ENCODE data around the gene SNAPC3. TPM values are rescaled to one million over a fixed set of nuclear protein-coding genes. Genes with fewer than 3 reads are reported as not detected.
"Not testable (repeated sequence)": the region's sequence is repeated elsewhere in the genome, so short reads cannot be mapped to it uniquely, and the experiment has no call there.

SNAPC3 gene
- total and polyA plus RNA-seq, 2 donors (not counting 3 experiments of a cell fraction or from before 2014, with no cell fraction given), result 15.2 to 32.6 TPM

DNA sequence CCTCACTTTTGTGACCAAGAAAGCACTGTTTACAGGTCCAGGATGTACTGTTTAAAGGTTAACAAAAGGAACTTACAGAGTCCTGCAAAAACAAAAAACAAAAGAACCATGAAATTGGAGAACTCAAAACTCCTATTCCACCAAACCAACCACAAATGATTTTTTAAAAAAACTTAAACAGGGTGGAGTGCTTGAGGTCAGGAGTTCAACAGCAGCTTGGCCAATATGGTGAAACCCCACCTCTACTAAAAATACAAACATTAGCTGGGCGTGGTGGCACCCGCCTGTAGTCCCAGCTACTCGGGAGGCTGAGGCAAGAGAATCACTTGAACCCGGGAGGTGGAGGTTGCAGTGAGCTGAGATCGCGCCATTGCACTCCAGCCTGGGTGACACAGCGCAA is 5.0 kb downstream of the SNAPC3 start:
- BruUV-seq (replicated peaks); H3K4me3 ChIP-seq (replicated peaks in 1 of 3; ENCODE audit: insufficient read depth in 1 of 3, low read depth in 1 of 3, low read length in 3 of 3); DNase-seq (ENCODE audit: low read depth, low spot score); dilution Hi-C loops (cut with MboI; ENCODE audit: extremely low pct_ligation_motif_present, low sequenced_read_pairs); CTCF ChIA-PET; H3K9me3 ChIP-seq (replicated peaks; ENCODE audit: control insufficient read depth, insufficient read depth, low read length); H3K9ac ChIP-seq (replicated peaks; ENCODE audit: extremely low read depth, insufficient read depth, low read length); H3K27ac ChIP-seq (ENCODE audit: insufficient read depth, low read depth, low read length); FAIRE-seq; H2AFZ ChIP-seq (ENCODE audit: low read depth, low read length); H4K20me1 ChIP-seq (replicated peaks; ENCODE audit: control insufficient read depth, extremely low read depth, insufficient read depth, low read length); H3K9me1 ChIP-seq (replicated peaks; ENCODE audit: control insufficient read depth, extremely low read depth, insufficient read depth, low read length); H3K4me2 ChIP-seq (ENCODE audit: insufficient read depth, low read length); H3K27me3 ChIP-seq (ENCODE audit: control insufficient read depth in 2 of 2, insufficient read depth in 2 of 2, low read length in 2 of 2); H3K36me3 ChIP-seq (ENCODE audit: control insufficient read depth in 2 of 2, extremely low read depth in 1 of 2, insufficient read depth in 2 of 2, low read length in 2 of 2); intact Hi-C loops (cut with micrococcal nuclease); H3K4me1 ChIP-seq (ENCODE audit: control insufficient read depth, extremely low read depth, insufficient read depth, low read length): not testable (repeated sequence)
- peaks cover 93% of the 10 kb centered on the region for H3K79me2 ChIP-seq (ENCODE audit: control insufficient read depth, insufficient read depth, low read length)
- POLR2A ChIA-PET, result interaction anchor here (0.7 kb wide), 1 partner anchor 22 kb away, joined by 5 read pairs; no protein-coding TSS in a partner anchor

DNA sequence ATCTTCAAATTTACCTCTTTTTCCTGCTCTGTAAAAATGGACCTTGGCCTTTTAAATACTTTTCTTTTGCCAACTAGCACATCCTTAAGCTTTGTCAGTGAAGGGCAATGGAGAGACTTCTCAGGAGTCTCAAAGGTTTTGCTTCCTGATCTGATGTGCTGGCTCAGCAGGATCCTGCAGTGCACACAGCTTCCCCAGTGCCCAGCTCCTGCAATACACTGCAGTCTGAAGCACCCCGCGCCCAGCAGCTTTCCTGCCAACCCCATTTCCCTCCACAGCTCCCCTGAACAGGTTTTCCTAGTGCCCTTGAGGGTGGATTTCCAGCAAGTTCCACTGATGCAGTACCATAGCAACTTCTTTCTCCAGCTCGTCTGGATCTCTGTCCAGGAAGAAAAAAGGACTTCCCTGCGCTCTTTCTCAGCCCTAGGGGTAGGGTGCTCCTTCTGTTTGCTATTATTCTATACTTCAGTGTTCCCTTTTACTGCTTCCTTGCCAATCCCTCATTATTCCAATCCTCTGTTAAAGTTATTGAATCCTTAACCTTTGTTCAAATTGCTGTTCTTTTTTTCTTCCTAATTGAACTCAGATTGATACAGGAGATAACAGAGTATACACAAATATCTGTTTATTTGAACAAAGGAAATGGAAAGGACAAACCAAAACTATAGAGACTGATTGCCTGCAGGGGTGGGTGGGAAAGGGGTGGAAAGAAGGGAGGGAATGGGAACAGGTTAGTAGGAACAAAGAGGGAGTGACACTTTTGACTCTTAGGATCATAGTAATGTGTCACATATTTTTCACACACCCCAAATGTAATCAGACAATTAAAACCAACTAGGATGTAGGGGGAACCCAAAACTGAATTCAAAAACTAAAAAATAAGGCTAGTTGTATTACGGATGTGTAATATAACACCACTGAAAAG is 8.5 kb downstream of the SNAPC3 start:
- Histone ChIP-seq H3K9ac (replicated peaks; ENCODE audit: extremely low read depth, insufficient read depth, low read length) (no peak overlapping the region), H3K79me2 (ENCODE audit: control insufficient read depth, insufficient read depth, low read length) (peaks cover 89% of the 10 kb centered on the region), H3K27ac (ENCODE audit: insufficient read depth, low read depth, low read length) (no peak overlapping the region), H4K20me1 (replicated peaks; ENCODE audit: control insufficient read depth, extremely low read depth, insufficient read depth, low read length) (peaks cover 5% of the 10 kb centered on the region), H3K4me1 (ENCODE audit: control insufficient read depth, extremely low read depth, insufficient read depth, low read length) (peaks cover 3% of the 10 kb centered on the region), H3K4me2 (ENCODE audit: insufficient read depth, low read length) (no peak overlapping the region), H3K9me3 (replicated peaks; ENCODE audit: control insufficient read depth, insufficient read depth, low read length) (no peaks in the 10 kb centered on the region), H3K9me1 (replicated peaks; ENCODE audit: control insufficient read depth, extremely low read depth, insufficient read depth, low read length) (no peaks in the 10 kb centered on the region), H3K4me3 (replicated peaks in 1 of 3; ENCODE audit: insufficient read depth in 1 of 3, low read depth in 1 of 3, low read length in 3 of 3) (no peak overlapping the region), H3K27me3 (ENCODE audit: control insufficient read depth in 2 of 2, insufficient read depth in 2 of 2, low read length in 2 of 2) (no peaks in the 10 kb centered on the region), H2AFZ (ENCODE audit: low read depth, low read length) (no peak overlapping the region), H3K36me3 (ENCODE audit: control insufficient read depth in 2 of 2, extremely low read depth in 1 of 2, insufficient read depth in 2 of 2, low read length in 2 of 2) (peaks cover 0 to 10% of the 10 kb centered on the region in 2 experiments)
- CTCF ChIA-PET, result no interaction called here
- intact Hi-C loops (cut with micrococcal nuclease) (no loop called here), dilution Hi-C loops (cut with MboI; ENCODE audit: extremely low pct_ligation_motif_present, low sequenced_read_pairs) (no loop called here)
- TF ChIP-seq POLR2AphosphoS5 (IDR thresholded peaks at IDR 0.05; ENCODE audit: insufficient read depth, low read depth, low read length) (no peak), EZH2 (IDR thresholded peaks at IDR 0.05; ENCODE audit: borderline replicate concordance, low read depth, low read length, severe bottlenecking) (no peak), JUN (IDR thresholded peaks at IDR 0.05; ENCODE audit: borderline replicate concordance, insufficient read depth, insufficient read length, low read depth) (no peak), MYC (IDR thresholded peaks at IDR 0.05; ENCODE audit: low read depth, low read length) (no peak), FOS (IDR thresholded peaks at IDR 0.05; ENCODE audit: borderline replicate concordance, insufficient read depth, low read length) (no peak), GATA2 (IDR thresholded peaks at IDR 0.05; ENCODE audit: insufficient read depth, insufficient read length, low read depth, low read length) (no peak), POLR2A (IDR thresholded peaks at IDR 0.05; ENCODE audit: low read depth, low read length) (no peak)
- TF ChIP-seq, protein P1, sequence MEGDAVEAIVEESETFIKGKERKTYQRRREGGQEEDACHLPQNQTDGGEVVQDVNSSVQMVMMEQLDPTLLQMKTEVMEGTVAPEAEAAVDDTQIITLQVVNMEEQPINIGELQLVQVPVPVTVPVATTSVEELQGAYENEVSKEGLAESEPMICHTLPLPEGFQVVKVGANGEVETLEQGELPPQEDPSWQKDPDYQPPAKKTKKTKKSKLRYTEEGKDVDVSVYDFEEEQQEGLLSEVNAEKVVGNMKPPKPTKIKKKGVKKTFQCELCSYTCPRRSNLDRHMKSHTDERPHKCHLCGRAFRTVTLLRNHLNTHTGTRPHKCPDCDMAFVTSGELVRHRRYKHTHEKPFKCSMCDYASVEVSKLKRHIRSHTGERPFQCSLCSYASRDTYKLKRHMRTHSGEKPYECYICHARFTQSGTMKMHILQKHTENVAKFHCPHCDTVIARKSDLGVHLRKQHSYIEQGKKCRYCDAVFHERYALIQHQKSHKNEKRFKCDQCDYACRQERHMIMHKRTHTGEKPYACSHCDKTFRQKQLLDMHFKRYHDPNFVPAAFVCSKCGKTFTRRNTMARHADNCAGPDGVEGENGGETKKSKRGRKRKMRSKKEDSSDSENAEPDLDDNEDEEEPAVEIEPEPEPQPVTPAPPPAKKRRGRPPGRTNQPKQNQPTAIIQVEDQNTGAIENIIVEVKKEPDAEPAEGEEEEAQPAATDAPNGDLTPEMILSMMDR (IDR thresholded peaks at IDR 0.05; ENCODE audit: extremely low read depth in 1 of 2, insufficient read depth in 1 of 2, low read depth in 1 of 2, low read length in 2 of 2), result no peak
- TF ChIP-seq, protein P2, sequence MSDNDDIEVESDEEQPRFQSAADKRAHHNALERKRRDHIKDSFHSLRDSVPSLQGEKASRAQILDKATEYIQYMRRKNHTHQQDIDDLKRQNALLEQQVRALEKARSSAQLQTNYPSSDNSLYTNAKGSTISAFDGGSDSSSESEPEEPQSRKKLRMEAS (IDR thresholded peaks at IDR 0.05; ENCODE audit: insufficient read depth, insufficient read length), result no peak
- no peak for DNase-seq (ENCODE audit: low read depth, low spot score)
- no TSS peak for BruUV-seq (replicated peaks)
- POLR2A ChIA-PET, result no interaction called here
- FAIRE-seq, result no peak
